SK-N-SH (cell line): ENCODE results near the gene RNF227.

Source experiments
- CHD2 ChIP-seq: fragments of 150-350 bp; IDR thresholded peaks from 2 replicates; pipeline ENCODE4 v1.6.1; 2018; ENCODE audit warnings: low read length; ENCODE audit not compliant: partially characterized antibody
- EZH2phosphoT487 ChIP-seq: fragments of 200-600 bp; sonication (generic); IDR thresholded peaks from 2 replicates; pipeline ENCODE4 v1.6.1; 2017; ENCODE audit warnings: low read depth, mixed run types, mild to moderate bottlenecking, antibody characterized with exemption, moderate library complexity, borderline replicate concordance
- POLR2AphosphoS5 ChIP-seq: IDR thresholded peaks from 2 replicates; pipeline ENCODE4 v1.6.1; 2012; ENCODE audit warnings: low read depth, low read length
- RAD21 ChIP-seq: IDR thresholded peaks from 2 replicates; pipeline ENCODE4 v1.6.1; 2012; ENCODE audit warnings: mild to moderate bottlenecking, low read length
- RCOR1 ChIP-seq: fragments of 150-350 bp; IDR thresholded peaks from 2 replicates; pipeline ENCODE4 v1.6.1; 2017; ENCODE audit warnings: antibody characterized with exemption, low read length
- RXRA ChIP-seq: IDR thresholded peaks from 2 replicates; pipeline ENCODE4 v1.4.0; 2012; ENCODE audit warnings: low read depth, mild to moderate bottlenecking, borderline replicate concordance
- TAF1 ChIP-seq: IDR thresholded peaks from 2 replicates; pipeline ENCODE4 v1.6.1; 2012; ENCODE audit warnings: low read depth, mild to moderate bottlenecking, low read length, moderate library complexity, borderline replicate concordance
- TCF12 ChIP-seq: IDR thresholded peaks from 2 replicates; pipeline ENCODE4 v1.4.0; 2012
- YY1 ChIP-seq: IDR thresholded peaks from 2 replicates; pipeline ENCODE4 v1.4.0; 2012; ENCODE audit warnings: low read depth, mild to moderate bottlenecking
- TF ChIP-seq, protein P1 (sequence below): fragments of 200-600 bp; sonication (generic); IDR thresholded peaks from 2 replicates; pipeline ENCODE4 v1.6.1; 2017; ENCODE audit warnings: antibody characterized with exemption, mild to moderate bottlenecking, moderate library complexity
- TF ChIP-seq, protein P2 (sequence below): IDR thresholded peaks from 2 replicates; pipeline ENCODE4 v1.6.1; 2012; ENCODE audit warnings: mild to moderate bottlenecking, low read depth, low read length, moderate library complexity
- TF ChIP-seq, protein P3 (sequence below): IDR thresholded peaks from 2 replicates; pipeline ENCODE4; 2012

DNA sequence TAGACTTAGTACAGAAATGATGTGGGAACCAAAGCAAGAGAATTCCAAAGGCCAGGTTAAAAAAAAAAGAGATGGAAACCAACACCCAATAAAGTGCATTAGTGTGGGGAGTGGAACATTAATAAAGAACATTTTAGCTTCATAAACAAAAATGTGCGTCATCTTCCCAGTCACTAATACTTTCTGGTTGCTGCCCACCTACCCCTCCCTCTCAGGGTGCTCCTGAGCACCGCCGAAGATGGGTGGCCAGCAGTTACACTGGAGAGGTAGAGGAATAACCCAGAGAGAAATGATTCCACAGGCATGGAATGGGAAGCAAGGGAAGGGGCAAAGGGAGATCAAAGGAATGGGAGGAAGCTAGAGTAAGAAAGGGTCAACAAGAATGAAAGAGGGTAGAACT is 33.5 kb downstream of the RNF227 start:
- TF ChIP-seq YY1 = no peak
- TF ChIP-seq, protein P1, sequence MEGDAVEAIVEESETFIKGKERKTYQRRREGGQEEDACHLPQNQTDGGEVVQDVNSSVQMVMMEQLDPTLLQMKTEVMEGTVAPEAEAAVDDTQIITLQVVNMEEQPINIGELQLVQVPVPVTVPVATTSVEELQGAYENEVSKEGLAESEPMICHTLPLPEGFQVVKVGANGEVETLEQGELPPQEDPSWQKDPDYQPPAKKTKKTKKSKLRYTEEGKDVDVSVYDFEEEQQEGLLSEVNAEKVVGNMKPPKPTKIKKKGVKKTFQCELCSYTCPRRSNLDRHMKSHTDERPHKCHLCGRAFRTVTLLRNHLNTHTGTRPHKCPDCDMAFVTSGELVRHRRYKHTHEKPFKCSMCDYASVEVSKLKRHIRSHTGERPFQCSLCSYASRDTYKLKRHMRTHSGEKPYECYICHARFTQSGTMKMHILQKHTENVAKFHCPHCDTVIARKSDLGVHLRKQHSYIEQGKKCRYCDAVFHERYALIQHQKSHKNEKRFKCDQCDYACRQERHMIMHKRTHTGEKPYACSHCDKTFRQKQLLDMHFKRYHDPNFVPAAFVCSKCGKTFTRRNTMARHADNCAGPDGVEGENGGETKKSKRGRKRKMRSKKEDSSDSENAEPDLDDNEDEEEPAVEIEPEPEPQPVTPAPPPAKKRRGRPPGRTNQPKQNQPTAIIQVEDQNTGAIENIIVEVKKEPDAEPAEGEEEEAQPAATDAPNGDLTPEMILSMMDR = no peak
- TF ChIP-seq, protein P2, sequence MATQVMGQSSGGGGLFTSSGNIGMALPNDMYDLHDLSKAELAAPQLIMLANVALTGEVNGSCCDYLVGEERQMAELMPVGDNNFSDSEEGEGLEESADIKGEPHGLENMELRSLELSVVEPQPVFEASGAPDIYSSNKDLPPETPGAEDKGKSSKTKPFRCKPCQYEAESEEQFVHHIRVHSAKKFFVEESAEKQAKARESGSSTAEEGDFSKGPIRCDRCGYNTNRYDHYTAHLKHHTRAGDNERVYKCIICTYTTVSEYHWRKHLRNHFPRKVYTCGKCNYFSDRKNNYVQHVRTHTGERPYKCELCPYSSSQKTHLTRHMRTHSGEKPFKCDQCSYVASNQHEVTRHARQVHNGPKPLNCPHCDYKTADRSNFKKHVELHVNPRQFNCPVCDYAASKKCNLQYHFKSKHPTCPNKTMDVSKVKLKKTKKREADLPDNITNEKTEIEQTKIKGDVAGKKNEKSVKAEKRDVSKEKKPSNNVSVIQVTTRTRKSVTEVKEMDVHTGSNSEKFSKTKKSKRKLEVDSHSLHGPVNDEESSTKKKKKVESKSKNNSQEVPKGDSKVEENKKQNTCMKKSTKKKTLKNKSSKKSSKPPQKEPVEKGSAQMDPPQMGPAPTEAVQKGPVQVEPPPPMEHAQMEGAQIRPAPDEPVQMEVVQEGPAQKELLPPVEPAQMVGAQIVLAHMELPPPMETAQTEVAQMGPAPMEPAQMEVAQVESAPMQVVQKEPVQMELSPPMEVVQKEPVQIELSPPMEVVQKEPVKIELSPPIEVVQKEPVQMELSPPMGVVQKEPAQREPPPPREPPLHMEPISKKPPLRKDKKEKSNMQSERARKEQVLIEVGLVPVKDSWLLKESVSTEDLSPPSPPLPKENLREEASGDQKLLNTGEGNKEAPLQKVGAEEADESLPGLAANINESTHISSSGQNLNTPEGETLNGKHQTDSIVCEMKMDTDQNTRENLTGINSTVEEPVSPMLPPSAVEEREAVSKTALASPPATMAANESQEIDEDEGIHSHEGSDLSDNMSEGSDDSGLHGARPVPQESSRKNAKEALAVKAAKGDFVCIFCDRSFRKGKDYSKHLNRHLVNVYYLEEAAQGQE = no peak
- no peak for TF ChIP-seq TCF12
- TF ChIP-seq EZH2phosphoT487 = no peak
- no peak for TF ChIP-seq CHD2
- TF ChIP-seq TAF1 = no peak
- no peak for TF ChIP-seq POLR2AphosphoS5
- no peak for TF ChIP-seq RCOR1
- TF ChIP-seq RXRA = no peak
- TF ChIP-seq, protein P3, sequence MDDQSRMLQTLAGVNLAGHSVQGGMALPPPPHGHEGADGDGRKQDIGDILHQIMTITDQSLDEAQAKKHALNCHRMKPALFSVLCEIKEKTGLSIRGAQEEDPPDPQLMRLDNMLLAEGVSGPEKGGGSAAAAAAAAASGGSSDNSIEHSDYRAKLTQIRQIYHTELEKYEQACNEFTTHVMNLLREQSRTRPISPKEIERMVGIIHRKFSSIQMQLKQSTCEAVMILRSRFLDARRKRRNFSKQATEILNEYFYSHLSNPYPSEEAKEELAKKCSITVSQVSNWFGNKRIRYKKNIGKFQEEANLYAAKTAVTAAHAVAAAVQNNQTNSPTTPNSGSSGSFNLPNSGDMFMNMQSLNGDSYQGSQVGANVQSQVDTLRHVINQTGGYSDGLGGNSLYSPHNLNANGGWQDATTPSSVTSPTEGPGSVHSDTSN = no peak
- no peak for TF ChIP-seq RAD21
